Testis (tissue), 3 donors: ENCODE results near the gene LRMDA. TPM values are rescaled to one million over a fixed set of nuclear protein-coding genes. Genes with fewer than 3 reads are reported as not detected.

ENCODE experiments used
- DNase-seq: peaks from one replicate; pipeline ENCODE4 v3.0.0-alpha.2; 2019
- H3K27ac ChIP-seq, 2 donors: fragments of 200-600 bp; sonication (generic); one replicate each; pipeline ENCODE4 v1.5.1; 2019
- H3K27me3 ChIP-seq: fragments of 200-600 bp; sonication (generic); one replicate; pipeline ENCODE4 v1.5.1; 2019
- H3K36me3 ChIP-seq: fragments of 200-600 bp; sonication (generic); one replicate; pipeline ENCODE4 v1.5.1; 2017; ENCODE audit warnings: low read depth; ENCODE audit errors: missing control alignments
- H3K4me1 ChIP-seq: fragments of 200-600 bp; sonication (generic); one replicate; pipeline ENCODE4 v1.5.1; 2019
- H3K4me3 ChIP-seq, 2 donors: fragments of 200-600 bp; sonication (generic); one replicate each; pipeline ENCODE4 v1.5.1; 2017 to 2019
- H3K9me3 ChIP-seq: fragments of 200-600 bp; sonication (generic); one replicate; pipeline ENCODE4 v1.5.1; 2017
- POLR2A ChIP-seq: fragments of 450-650 bp; IDR thresholded peaks from one replicate; pipeline ENCODE4 v1.6.1; 2017; ENCODE audit warnings: antibody characterized with exemption, mild to moderate bottlenecking, moderate library complexity
- WGBS, 2 donors: methylation state at CpG; one replicate each; pipeline ENCODE4 v1.1.5; 2018; 5-methylcytosine and 5-hydroxymethylcytosine counted together
- intact Hi-C: fragments of 100-400 bp; cut with DNase I; formaldehyde crosslinking; loops from one replicate; pipeline ENCODE4 v1.15.1; 2023; ENCODE audit warnings: low total_unique reads
- polyA plus RNA-seq: library from polyadenylated mRNA; stranded (reverse); fragments of 350-450 nt; fragmentation: Illumina TruSeq; extraction: RNeasy Lipid Tissue Mini Kit (QIAGEN cat#74804); gene quantifications from one replicate; pipeline ENCODE4 v1.2.3, GENCODE V29; 2014; ENCODE audit warnings: low read depth, low replicate concordance; ENCODE audit not compliant: insufficient read depth
- total RNA-seq, 2 donors: library from RNA; depleted of rRNA; stranded (reverse); fragments of >200 nt; gene quantifications; one replicate each; pipeline ENCODE4 v1.2.3, GENCODE V29; 2016
- TF ChIP-seq, protein P1 (sequence below), 3 experiments: fragments of 450-650 bp in 2 of 3; fragments of 200-600 bp in 1 of 3; sonication (generic) in 1 of 3; IDR thresholded peaks; one replicate each; pipeline ENCODE4 v1.5.1; 2016 to 2019; ENCODE audit warnings: antibody characterized with exemption in 3 of 3, mild to moderate bottlenecking in 2 of 3, moderate library complexity in 1 of 3

LRMDA gene
- total and polyA plus RNA-seq, 3 donors from 2014 or later = 7.6 to 13.8 (median 10.6) TPM

DNA sequence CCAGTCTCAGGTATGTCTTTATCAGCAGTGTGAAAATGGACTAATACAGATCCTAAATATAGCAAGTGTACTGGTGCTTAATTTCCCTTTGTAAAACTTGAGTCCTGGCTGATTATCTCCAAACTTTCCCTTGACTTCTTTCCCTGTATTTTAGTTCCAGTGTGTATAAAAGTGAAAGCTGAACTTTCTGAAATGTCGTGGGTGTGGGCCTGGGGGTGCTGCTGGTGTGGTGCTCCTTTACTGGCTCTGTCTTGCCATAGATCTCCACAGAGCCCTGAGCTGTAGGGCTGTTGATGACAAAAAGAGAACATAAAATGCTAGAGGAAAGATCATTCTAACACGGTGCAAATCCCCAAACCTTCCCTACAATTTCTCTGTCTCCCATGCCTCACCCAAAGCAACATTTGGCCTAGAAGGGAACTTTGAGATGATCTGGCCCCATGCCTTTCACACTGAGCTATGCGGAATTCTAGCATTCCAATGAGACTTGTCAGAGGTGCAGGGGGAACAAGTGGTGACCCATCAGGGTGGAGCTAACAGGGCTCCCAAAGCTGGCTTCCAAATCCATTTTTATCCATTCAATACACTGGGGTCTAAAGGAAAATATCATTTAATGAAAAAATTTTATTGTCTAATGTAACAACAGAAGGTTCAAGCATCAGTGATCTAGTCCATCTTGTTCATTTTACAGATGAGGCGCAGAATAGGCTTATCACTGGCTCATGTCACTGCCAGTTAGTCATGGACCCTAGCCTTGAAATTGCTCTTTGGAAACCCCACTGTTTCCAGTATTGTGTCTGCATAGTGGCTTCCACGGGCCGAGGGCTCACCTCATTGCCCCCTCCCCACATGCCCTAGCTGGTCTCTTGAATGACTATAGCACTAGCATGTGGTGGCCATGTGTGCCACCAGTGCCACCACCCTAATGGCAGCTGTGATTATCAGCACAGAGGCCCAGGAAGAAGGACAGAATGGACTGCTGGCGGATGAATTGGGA, 1000.9 kb downstream of the LRMDA start:
- DNase-seq = peak; percentile 40
- 70 to 75% methylated on average over 7 of the region's 7 CpGs for WGBS, 2 donors
- intact Hi-C loops = no loop called here
- no peaks in the 10 kb centered on the region for H3K9me3 ChIP-seq
- TF ChIP-seq, protein P1, sequence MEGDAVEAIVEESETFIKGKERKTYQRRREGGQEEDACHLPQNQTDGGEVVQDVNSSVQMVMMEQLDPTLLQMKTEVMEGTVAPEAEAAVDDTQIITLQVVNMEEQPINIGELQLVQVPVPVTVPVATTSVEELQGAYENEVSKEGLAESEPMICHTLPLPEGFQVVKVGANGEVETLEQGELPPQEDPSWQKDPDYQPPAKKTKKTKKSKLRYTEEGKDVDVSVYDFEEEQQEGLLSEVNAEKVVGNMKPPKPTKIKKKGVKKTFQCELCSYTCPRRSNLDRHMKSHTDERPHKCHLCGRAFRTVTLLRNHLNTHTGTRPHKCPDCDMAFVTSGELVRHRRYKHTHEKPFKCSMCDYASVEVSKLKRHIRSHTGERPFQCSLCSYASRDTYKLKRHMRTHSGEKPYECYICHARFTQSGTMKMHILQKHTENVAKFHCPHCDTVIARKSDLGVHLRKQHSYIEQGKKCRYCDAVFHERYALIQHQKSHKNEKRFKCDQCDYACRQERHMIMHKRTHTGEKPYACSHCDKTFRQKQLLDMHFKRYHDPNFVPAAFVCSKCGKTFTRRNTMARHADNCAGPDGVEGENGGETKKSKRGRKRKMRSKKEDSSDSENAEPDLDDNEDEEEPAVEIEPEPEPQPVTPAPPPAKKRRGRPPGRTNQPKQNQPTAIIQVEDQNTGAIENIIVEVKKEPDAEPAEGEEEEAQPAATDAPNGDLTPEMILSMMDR (IDR thresholded peaks at IDR 0.05) = no peak
- no peak for TF ChIP-seq POLR2A
- H3K4me1 ChIP-seq = peaks cover 29% of the 10 kb centered on the region
- H3K27ac ChIP-seq = peak overlapping the region in 1 of 2 donors; percentile 62
- no peaks in the 10 kb centered on the region for H3K36me3 ChIP-seq
- H3K4me3 ChIP-seq = no peak overlapping the region
- H3K27me3 ChIP-seq = no peaks in the 10 kb centered on the region

DNA sequence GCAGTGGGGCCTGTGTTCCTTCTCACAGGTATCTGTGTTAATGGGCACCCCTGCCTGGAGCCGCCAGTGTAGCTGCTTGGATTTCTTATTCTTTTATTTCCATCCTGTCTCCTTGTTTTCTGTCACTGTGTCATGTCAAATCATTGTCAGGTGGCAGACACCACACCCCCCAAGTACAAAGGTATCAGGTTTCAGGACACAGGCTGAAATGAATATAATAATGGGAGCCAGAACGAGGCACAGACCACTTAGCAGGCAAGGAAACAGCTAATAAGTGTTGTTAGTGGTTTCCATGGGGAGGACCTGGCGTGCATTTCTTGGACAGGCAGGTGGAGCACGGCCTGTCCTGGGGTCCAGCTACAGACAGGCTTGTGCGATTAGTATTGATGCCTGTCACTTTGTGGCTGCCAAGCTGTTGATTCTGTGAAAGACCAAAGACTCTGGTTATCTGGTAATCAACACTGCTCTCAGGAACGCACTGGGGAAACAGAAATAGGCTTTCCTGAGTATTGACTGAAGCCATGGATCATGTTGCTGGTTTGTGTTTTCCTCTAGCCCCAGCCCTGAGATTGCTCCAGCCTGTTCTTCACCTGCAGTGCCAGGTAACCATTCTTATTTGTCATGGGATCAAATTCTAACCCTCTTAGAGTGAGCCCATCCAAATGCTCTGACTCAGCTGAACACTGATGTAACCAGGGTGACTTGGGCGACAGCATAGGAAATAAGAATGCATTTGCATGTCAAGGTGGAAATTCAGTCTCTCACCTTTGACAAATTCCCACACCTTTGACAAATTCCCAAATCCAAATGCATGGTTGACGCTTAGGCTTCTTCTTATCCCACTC, 1002.0 kb downstream of the LRMDA start:
- TF ChIP-seq POLR2A = no peak
- TF ChIP-seq, protein P1 (IDR thresholded peaks at IDR 0.05) = no peak
- intact Hi-C loops = no loop called here
- DNase-seq = no peak
- no peaks in the 10 kb centered on the region for H3K9me3 ChIP-seq
- no peak overlapping the region for H3K4me3 ChIP-seq
- WGBS, 2 donors = 89 to 94% methylated on average over 8 of the region's 8 CpGs
- H3K36me3 ChIP-seq = no peaks in the 10 kb centered on the region
- no peaks in the 10 kb centered on the region for H3K27me3 ChIP-seq
- peaks cover 29% of the 10 kb centered on the region for H3K4me1 ChIP-seq
- peak overlapping the region in 1 of 2 donors; percentile 55 for H3K27ac ChIP-seq

DNA sequence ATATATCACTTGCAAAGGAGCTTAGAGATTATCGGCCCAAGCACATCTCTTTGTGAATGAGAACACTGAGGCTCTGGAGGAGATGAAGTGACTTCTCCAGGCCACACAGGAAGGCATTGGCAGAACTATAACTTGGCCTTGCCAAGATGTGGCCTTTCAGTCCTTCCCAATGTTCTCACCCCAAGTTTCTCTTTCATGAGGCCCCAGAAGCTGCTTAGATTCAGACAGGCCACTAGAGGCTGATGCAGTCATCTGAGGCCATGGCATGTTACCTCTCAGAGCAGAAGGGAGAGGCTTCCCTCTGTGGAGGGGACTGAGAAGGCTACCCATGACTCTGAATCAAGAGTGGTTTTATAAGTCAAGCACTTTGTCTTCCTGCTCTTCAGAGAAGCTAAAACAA, 1003.7 kb downstream of the LRMDA start:
- intact Hi-C loops = no loop called here
- Histone ChIP-seq H3K27me3 (no peaks in the 10 kb centered on the region), H3K4me1 (peaks cover 19% of the 10 kb centered on the region), H3K9me3 (no peaks in the 10 kb centered on the region), H3K27ac (peak overlapping the region in 1 of 2 donors; percentile 25), H3K36me3 (no peaks in the 10 kb centered on the region), H3K4me3 (no peak overlapping the region)
- TF ChIP-seq, protein P1 (IDR thresholded peaks at IDR 0.05) = no peak
- no peak for TF ChIP-seq POLR2A
- DNase-seq = no peak
- 57 to 74% methylated on average over 1 of the region's 1 CpG for WGBS, 2 donors

DNA sequence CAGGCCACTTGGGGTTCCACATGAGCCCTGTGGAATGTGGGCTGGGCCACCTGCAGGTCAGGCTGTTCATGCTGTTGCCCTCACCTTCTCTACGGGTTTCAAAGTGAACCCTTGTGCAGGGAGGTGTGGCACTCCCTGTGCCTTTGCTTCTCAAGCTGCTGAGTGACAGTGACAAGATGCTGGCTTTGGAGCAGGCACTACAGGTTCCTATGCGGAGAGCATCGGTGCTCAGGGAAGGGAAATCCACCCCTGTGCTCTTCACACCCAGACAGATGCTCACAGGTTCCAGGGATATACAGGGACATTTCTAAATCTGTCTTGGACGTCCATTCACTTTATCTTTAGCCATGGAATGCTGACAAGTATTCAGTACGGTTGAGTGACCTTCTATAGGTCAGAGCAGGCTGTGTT, 1005.0 kb downstream of the LRMDA start:
- Histone ChIP-seq H3K36me3 (no peaks in the 10 kb centered on the region), H3K27ac (peak overlapping the region in 1 of 2 donors; percentile 28), H3K9me3 (no peaks in the 10 kb centered on the region), H3K4me3 (no peak overlapping the region), H3K4me1 (peaks cover 19% of the 10 kb centered on the region), H3K27me3 (no peaks in the 10 kb centered on the region)
- intact Hi-C loops = no loop called here
- DNase-seq = no peak
- 55 to 56% methylated on average over 4 to 5 of the region's 5 CpGs for WGBS, 2 donors
- TF ChIP-seq, protein P1 (IDR thresholded peaks at IDR 0.05) = no peak
- no peak for TF ChIP-seq POLR2A
